HAP-1 (cell line): ENCODE results near the gene MB21D2.

Experiments used
- DNase-seq, 2 experiments: peaks; one replicate each; pipeline ENCODE4 v3.0.0-alpha.2; 2016 to 2020; ENCODE audit warnings: low spot score in 2 of 2
- H3K27me3 ChIP-seq: fragments of 250-450 bp; sonication (Bioruptor Pico); 2 replicates; pipeline ENCODE4 v1.5.1; 2020; ENCODE audit warnings: low read depth, mild to moderate bottlenecking, moderate library complexity
- H3K36me3 ChIP-seq: fragments of 250-450 bp; sonication (Bioruptor Pico); replicated peaks from 2 replicates; pipeline ENCODE4 v1.5.1; 2020; ENCODE audit warnings: mild to moderate bottlenecking
- H3K4me1 ChIP-seq: fragments of 250-450 bp; sonication (Bioruptor Pico); 2 replicates; pipeline ENCODE4 v1.5.1; 2020; ENCODE audit warnings: mild to moderate bottlenecking
- H3K4me3 ChIP-seq: fragments of 250-450 bp; sonication (Bioruptor Pico); 2 replicates; pipeline ENCODE4 v1.5.1; 2020; ENCODE audit warnings: mild to moderate bottlenecking, moderate library complexity
- H3K9me3 ChIP-seq: fragments of 250-450 bp; sonication (Bioruptor Pico); 2 replicates; pipeline ENCODE4 v1.5.1; 2020; ENCODE audit warnings: mild to moderate bottlenecking, moderate library complexity
- in situ Hi-C: fragments of 300-500 bp; cut with MboI; formaldehyde crosslinking; loops from 3 replicates; pipeline ENCODE4 v1.14.3; 2020; ENCODE audit warnings: low sequenced_read_pairs, inconsistent platforms, mixed read lengths

The MB21D2 gene

DNA sequence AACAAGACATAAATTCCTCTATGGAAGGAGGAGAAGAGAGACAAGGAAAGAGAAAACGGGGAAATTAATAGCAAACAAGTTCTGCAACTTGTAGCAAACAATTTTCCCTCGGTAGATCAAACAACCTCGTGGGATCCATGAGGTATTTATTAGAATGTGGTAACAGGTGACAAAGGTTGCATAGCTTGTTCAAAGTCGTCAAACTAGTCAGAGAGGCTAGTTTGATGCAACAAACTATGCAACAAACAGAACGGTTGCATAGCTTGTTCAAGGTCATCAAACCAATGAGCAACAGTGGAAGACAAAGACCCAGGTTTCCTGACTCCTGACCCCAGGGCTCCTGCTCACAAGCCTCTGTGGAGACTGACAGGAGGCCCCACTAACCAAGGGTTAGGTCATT is 20.7 kb downstream of the MB21D2 start:
- no peak for DNase-seq
- Histone ChIP-seq H3K4me3 (no peak overlapping the region), H3K36me3 (no peaks in the 10 kb centered on the region), H3K4me1 (peaks cover 22% of the 10 kb centered on the region), H3K27me3 (no peaks in the 10 kb centered on the region), H3K9me3 (no peaks in the 10 kb centered on the region; the same call in 1 of the 2 replicates)
- in situ Hi-C loops = no loop called here

DNA sequence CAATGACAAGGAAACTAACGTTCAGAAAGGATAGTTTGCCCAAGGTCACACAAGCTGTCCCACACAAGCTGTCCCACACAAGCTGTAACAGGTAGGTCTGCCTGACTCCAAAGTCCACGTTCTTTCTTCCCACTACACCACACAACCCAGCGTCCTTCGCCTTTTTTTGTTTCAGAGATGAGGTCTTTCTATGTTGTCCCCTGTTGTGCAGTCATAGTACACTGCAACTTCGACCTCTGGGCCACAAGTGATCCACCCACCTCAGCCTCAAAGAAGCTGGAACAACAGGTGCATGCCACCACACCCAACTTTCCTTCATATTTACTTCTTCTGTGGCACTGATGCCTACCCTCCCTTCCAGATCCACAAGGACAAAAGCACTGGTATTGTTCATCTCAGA is 21.4 kb downstream of the MB21D2 start:
- Histone ChIP-seq H3K4me1 (peaks cover 26% of the 10 kb centered on the region), H3K4me3 (no peak overlapping the region), H3K36me3 (no peaks in the 10 kb centered on the region), H3K9me3 (no peaks in the 10 kb centered on the region; the same call in 1 of the 2 replicates), H3K27me3 (no peaks in the 10 kb centered on the region)
- no peak for DNase-seq
- in situ Hi-C loops = no loop called here

DNA sequence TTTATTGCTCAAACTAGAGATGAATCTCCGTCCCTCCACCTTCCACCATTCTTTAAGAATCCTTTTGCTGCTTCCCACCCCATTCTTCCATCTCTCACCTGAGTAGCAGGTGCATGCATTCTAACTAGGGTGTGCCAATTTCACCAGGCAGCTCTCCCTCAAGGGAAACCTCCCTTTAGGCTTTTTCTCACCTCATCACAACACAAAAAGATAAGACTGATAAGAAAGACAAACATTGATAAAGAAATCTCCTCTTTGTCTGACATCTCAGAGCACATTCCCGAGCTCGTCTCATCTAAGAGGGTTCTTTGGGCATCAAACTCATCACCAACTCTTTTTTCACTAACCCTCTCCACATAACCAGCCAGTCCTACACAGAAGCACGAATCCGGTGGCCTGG is 23.0 kb downstream of the MB21D2 start:
- DNase-seq = no peak
- Histone ChIP-seq H3K9me3 (no peaks in the 10 kb centered on the region; the same call in 1 of the 2 replicates), H3K4me1 (peaks cover 38% of the 10 kb centered on the region), H3K27me3 (no peaks in the 10 kb centered on the region), H3K4me3 (no peak overlapping the region), H3K36me3 (no peaks in the 10 kb centered on the region)
- in situ Hi-C loops = no loop called here

DNA sequence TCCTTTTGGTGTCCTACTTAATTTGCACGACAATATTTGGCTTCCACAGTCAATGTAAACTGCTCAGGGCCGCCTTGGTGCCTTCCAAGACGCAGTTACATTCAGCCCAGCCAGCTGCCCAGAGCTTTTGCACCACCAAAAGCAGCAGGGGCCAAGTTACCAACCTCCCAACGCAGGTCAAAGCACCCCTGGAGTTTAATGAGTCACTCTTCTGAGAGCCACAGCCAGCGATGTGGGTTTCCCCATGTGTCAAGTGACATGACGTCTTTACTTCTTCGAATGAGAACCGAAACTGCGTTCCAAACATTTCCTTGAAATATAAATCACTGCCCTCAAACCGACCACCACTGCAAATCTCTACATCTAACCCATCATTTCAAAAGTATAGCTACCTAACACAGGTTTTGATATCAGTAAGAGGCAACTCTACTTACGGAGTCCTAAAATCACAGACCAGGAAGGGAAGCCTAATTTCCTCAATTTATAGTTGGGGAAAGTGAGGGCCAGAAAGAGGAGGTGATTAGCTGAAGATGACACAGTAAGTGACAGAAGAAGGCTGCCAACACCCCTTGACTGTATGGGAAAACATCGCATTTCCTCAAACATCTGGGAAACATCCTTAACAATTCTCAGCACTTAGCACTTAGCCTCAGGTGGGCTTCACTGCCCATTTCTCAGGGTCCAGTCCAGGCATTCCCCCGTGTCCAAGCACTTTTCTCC is 24.5 kb downstream of the MB21D2 start:
- peak; percentile 79 to 82 for DNase-seq
- Histone ChIP-seq H3K36me3 (no peaks in the 10 kb centered on the region), H3K9me3 (no peaks in the 10 kb centered on the region), H3K27me3 (no peaks in the 10 kb centered on the region), H3K4me1 (peaks cover 53% of the 10 kb centered on the region), H3K4me3 (no peak overlapping the region)
- in situ Hi-C loops = no loop called here

DNA sequence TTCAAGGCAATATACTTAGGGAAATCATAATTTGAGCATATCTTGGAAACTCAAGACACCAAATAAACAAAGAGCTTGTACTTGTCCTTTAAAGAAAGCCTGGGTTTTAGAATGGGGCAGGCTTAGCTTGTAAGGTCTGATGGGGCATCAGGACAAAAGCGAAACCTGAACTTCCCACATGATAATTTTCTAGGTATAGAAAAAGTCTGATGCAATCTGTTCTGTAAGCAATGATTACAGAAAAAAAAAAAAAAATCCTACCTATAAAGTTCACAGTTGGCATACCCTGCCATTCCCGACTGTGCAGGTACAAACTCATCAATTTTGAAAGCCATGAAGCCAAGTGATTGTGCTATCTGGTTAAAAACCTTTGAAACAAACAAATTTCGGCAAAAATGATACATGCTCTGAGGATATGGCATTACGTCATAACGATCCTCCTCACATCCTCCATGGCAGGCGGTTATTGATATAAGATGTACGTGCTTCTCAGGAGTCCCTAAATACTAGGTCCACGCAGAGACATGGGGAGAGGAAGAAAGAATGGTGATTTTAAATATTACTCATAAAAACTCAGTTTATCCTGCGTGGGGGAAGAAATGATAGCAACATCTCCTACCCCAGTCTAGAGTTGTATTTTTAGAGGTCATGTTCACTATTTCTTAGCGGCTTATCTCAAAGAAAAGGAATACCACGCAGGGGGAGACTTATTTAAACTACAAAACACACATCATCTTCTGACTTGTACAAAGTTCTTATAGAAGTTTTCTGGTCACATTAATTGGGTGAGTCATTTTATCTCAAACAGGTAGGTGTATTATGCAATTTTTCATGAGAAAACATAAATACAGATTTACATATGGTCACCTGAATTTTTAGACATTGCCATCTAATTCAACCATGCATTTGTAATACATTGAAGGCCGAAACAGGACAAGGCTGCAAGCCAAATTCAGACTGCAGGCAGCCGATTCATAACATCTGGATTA is 27.0 kb downstream of the MB21D2 start:
- in situ Hi-C loops = no loop called here
- Histone ChIP-seq H3K9me3 (no peaks in the 10 kb centered on the region), H3K36me3 (no peaks in the 10 kb centered on the region), H3K4me1 (peaks cover 51% of the 10 kb centered on the region), H3K27me3 (no peaks in the 10 kb centered on the region), H3K4me3 (no peak overlapping the region)
- DNase-seq = no peak

DNA sequence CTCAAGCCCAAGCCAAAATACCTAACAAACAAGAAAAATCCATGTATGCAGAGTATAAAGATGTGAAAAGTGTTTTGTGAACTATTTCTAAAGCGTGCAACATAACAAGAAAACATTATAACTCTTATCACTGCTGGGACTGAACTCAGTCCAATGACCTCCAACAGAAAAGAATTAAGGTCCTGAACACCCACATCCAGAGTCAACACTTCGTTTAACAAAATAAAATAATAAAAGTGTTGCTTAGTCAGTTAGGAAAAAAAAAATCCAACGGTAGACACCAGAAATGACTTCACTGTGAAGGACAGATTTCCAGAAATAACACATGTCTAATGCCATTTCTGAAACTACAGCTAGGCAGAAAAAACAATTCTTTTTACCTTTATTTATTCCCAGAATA is 28.0 kb downstream of the MB21D2 start:
- in situ Hi-C loops = no loop called here
- Histone ChIP-seq H3K36me3 (no peaks in the 10 kb centered on the region), H3K4me1 (peaks cover 52% of the 10 kb centered on the region), H3K27me3 (no peaks in the 10 kb centered on the region), H3K9me3 (no peaks in the 10 kb centered on the region), H3K4me3 (no peak overlapping the region)
- no peak for DNase-seq

DNA sequence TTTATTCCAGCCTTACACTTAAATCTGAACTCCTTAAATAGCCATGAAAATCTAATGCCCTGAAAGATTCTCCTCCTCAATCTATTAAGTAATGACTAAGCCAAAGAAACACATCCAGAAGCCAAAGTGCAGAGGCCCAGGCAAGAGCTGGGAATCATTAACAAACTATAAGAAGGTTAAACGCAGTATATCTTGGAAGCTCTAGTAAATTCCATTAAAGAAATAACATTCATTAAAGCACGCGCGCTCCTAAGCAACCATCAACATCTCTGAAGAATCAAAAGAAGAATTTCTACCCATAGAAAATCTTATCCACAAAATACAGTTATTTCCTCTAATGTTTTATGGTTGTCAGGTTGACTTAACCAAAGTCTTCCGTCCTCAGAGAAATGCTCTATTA is 29.5 kb downstream of the MB21D2 start:
- Histone ChIP-seq H3K4me1 (peaks cover 50% of the 10 kb centered on the region), H3K27me3 (no peaks in the 10 kb centered on the region), H3K36me3 (no peaks in the 10 kb centered on the region), H3K9me3 (no peaks in the 10 kb centered on the region), H3K4me3 (no peak overlapping the region)
- in situ Hi-C loops = no loop called here
- DNase-seq = no peak

DNA sequence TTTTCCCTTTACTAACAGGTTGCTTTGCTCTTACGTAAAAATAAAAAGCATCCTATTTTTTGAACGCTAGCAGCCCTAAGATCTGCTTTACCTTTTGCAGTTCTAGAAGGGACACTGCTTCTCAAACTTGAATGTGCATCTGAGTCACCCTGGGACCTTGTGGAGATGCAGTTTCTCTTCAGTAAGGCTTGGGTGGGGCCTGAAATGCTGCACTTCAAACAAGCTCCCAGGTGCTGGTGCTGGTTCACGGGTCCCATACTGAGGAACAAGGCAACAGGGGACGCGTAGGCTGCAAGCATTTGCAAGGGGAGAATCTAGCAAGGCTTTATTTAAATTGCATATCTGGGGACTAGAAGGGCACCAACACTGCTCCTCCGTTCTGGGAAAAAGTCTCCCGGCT is 30.0 kb downstream of the MB21D2 start:
- in situ Hi-C loops = no loop called here
- peaks cover 46% of the 10 kb centered on the region for H3K4me1 ChIP-seq
- no peak for DNase-seq
- H3K9me3 ChIP-seq = no peaks in the 10 kb centered on the region
- H3K36me3 ChIP-seq = no peaks in the 10 kb centered on the region
- no peak overlapping the region for H3K4me3 ChIP-seq
- no peaks in the 10 kb centered on the region for H3K27me3 ChIP-seq

DNA sequence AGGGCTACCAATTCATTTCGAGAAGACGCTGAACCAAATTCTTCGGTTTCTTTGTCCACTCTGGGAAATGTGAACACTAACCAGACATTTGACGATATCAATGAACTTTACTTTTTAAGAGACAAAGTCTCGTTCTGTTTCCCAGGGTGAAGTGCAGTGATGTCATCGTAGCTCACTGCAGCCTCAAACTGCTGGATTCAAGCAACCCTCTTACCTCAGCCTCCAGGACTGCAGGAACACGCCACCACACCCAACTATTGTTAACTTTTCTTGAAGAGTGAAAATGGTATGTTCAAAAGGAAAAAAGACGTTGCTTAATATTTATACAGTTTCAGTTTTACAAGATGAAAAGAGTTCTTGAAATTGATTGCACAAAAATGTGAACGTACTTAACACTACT is 30.6 kb downstream of the MB21D2 start:
- Histone ChIP-seq H3K36me3 (no peaks in the 10 kb centered on the region), H3K4me3 (no peak overlapping the region), H3K27me3 (no peaks in the 10 kb centered on the region), H3K9me3 (no peaks in the 10 kb centered on the region), H3K4me1 (peaks cover 39% of the 10 kb centered on the region)
- in situ Hi-C loops = no loop called here
- DNase-seq = no peak

DNA sequence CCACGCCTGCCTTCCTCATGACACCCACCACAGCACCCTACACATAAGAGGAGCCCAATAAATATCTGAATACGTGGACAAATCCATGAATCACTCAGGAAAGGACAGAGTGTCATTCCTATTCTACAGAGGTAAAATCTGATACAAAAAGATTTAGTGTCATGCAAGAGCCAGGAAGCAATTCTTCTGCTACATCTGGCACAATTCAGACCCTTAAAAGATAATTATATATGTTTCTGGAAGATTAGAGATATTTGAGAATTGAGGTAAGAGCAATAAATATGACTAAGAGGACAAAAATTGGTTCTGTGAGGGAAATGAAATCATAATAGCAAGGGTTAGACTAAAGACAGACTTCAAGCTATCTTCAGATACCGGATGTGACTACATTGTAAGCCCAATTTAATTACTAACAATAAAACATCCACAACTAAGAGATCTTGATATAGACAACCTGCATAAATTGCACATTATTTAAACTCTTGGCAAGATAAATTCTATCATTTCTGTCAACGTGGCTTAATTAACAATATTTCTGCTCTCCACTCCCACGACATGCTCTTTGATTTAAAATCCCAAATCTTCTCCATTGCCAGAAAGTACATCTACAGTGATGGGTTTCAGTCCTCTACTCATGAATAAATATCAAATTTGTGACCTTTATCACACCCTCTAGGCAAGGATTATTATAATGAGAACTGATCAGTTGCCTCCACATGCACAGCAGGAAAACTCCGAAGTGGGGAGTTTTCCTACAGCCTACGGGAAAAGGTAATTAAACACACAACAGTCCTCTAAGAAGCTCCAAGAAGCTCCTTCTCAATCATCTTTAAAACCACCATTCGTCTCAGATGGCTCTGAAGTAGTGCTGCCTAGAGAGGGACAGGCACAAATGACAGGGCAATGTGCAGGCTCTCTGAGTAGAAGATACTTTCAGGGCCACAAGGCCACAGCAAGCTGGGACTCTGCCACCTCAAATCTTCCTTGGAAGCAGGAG is 32.6 kb downstream of the MB21D2 start:
- Histone ChIP-seq H3K4me3 (no peak overlapping the region), H3K4me1 (peaks cover 27% of the 10 kb centered on the region), H3K36me3 (no peaks in the 10 kb centered on the region), H3K9me3 (no peaks in the 10 kb centered on the region), H3K27me3 (no peaks in the 10 kb centered on the region)
- in situ Hi-C loops = no loop called here
- DNase-seq = no peak

DNA sequence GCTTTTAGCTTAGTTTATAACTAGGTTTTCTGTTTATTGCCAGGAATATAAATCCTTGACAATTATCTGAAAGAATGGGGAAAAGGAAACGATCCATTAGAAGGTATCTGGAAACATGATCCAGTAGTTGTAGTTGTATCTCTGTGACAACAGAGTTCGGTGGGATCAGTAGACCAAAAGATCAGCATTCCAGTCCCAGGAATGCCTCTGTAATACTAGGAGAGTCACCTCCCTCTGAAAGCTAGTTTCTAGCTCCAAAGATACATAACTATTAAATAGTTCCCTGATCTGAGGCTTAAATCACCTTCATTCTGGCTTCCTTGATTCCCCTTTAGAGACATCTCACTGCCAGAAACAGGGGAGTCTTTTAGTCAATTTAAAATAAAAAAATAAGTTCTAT is 34.1 kb downstream of the MB21D2 start:
- in situ Hi-C loops = no loop called here
- no peaks in the 10 kb centered on the region for H3K36me3 ChIP-seq
- H3K27me3 ChIP-seq = no peaks in the 10 kb centered on the region
- no peak for DNase-seq
- H3K4me3 ChIP-seq = no peak overlapping the region
- H3K4me1 ChIP-seq = peaks cover 12% of the 10 kb centered on the region
- H3K9me3 ChIP-seq = no peaks in the 10 kb centered on the region

DNA sequence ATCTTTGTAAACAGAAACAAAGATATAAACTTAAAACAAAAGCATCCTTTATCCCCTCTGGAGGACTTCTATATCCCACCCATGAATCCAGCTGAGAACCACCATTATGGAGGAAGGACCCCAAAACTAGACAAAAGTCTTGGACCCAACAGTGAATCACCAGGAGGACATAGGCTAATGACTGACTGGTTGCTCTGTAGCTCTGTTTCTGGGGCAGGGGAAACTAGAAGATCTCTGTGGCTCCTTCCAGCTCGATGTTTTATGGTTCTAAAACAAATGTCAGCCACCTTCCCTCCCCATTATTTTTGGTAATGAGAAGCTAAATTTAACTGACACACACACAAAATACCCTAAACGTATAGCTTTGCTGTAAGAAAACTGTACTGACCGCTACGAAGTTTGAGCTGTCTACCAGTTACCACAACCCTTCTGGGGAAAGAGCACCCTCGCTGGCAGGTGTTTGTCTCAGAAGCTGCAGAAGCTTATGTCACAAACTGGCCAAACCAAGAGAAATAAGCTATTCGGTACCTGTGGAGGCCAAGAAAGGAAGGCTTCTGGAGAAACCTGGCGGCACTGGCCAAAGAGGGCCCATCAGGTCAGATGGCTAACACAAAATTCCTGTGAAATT is 36.4 kb downstream of the MB21D2 start:
- Histone ChIP-seq H3K36me3 (no peaks in the 10 kb centered on the region), H3K9me3 (no peaks in the 10 kb centered on the region), H3K4me3 (no peak overlapping the region), H3K27me3 (no peaks in the 10 kb centered on the region), H3K4me1 (peaks cover 12% of the 10 kb centered on the region)
- in situ Hi-C loops = no loop called here
- DNase-seq = no peak

DNA sequence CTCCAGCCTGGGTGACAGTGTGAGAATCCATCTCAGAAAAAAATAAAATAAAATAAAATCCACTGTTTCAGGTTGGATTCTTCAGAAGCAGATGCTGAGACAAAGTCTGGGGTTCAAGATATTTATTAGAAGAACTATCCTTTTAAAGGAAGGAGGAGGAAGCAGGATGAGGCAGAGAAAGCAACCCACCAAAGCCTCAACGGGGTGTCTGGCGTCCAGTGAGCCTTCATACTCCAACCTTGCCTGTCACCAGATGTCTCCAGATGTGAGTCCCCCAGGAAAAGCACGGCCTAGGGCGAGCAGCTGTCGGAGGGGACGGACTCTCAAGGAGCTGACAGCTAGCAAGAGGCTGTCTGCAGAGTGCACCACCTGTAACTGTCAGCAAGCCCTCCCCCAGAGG is 37.3 kb downstream of the MB21D2 start:
- no peaks in the 10 kb centered on the region for H3K9me3 ChIP-seq
- H3K4me3 ChIP-seq = no peak overlapping the region
- DNase-seq = no peak
- no peaks in the 10 kb centered on the region for H3K36me3 ChIP-seq
- no peaks in the 10 kb centered on the region for H3K27me3 ChIP-seq
- peaks cover 12% of the 10 kb centered on the region for H3K4me1 ChIP-seq
- in situ Hi-C loops = no loop called here
